Endothelial cell of umbilical vein (primary cell): ENCODE data around the gene AKAP6.

Experiments used
- CTCF ChIP-seq, 2 donors: IDR thresholded peaks; 1 replicate in 1 of 2; 2 replicates in 1 of 2; pipeline ENCODE4 v1.5.1; 2011; ENCODE audit warnings: low read length in 2 of 2, mild to moderate bottlenecking in 2 of 2, moderate library complexity in 2 of 2, control low read depth in 1 of 2, inconsistent platforms in 1 of 2, low read depth in 1 of 2; ENCODE audit not compliant: insufficient read depth in 1 of 2; ENCODE audit errors: extremely low read depth in 1 of 2
- EZH2 ChIP-seq: IDR thresholded peaks from 2 replicates; pipeline ENCODE4 v1.6.1; 2012; ENCODE audit warnings: borderline replicate concordance, low read depth, mild to moderate bottlenecking, moderate library complexity, low read length, inconsistent platforms; ENCODE audit not compliant: severe bottlenecking
- GATA2 ChIP-seq: IDR thresholded peaks from 2 replicates; pipeline ENCODE4 v1.7.0; 2011; ENCODE audit warnings: low read depth, mild to moderate bottlenecking, moderate library complexity, mixed read lengths, low read length; ENCODE audit not compliant: insufficient read length, insufficient read depth
- JUN ChIP-seq: IDR thresholded peaks from 2 replicates; pipeline ENCODE4 v1.6.1; 2011; ENCODE audit warnings: borderline replicate concordance, low read depth; ENCODE audit not compliant: insufficient read length, insufficient read depth
- POLR2A ChIP-seq: IDR thresholded peaks from 2 replicates; pipeline ENCODE4 v1.6.1; 2012; ENCODE audit warnings: low read depth, mild to moderate bottlenecking, control low read depth, low read length
- POLR2AphosphoS5 ChIP-seq: IDR thresholded peaks from 2 replicates; pipeline ENCODE4 v1.6.1; 2012; ENCODE audit warnings: low read depth, mild to moderate bottlenecking, control low read depth, low read length, moderate library complexity; ENCODE audit not compliant: insufficient read depth

GRCh38 chr14:32366256-32366879 lies 37.3 kb downstream of the AKAP6 start:
- TF ChIP-seq CTCF (IDR thresholded peaks at IDR 0.05; ENCODE audit: extremely low read depth in 1 of 2, insufficient read depth in 1 of 2, low read depth in 1 of 2, low read length in 2 of 2) (no peak), EZH2 (no peak), POLR2A (no peak), POLR2AphosphoS5 (no peak), GATA2 (no peak), JUN (no peak)
